Effector CD8-positive, alpha-beta T cell (primary cell): ENCODE results near the gene IQSEC3.

Experiments used
- DNase-seq: peaks from one replicate; lab custom pipeline; 2025; lab: John Stamatoyannopoulos, UW

Gene IQSEC3

DNA sequence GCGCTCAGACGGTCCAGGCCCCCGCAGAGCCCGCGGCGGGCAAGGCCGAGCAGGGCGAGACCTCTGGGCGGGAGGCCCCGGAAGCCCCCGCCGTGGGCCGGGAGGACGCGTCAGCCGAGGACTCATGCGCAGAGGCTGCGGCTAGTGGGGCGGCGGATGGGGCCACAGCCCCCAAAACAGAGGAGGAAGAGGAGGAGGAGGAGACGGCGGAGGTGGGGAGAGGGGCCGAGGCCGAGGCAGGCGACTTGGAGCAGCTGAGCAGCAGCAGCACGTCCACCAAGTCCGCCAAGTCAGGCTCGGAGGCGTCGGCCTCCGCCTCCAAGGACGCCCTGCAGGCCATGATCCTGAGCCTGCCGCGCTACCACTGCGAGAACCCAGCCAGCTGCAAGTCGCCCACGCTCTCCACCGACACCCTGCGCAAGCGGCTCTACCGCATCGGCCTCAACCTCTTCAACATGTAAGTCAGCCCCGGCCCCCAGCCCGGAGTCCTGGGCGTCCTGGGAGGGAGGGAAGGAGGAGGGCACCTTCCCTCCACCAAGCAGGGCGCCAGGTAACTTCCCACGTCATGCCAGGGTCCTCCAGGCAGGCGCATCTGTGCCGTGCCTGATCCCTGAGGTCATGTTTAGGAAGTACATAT lies 72.4 kb downstream of the IQSEC3 start:
- no peak for DNase-seq

DNA sequence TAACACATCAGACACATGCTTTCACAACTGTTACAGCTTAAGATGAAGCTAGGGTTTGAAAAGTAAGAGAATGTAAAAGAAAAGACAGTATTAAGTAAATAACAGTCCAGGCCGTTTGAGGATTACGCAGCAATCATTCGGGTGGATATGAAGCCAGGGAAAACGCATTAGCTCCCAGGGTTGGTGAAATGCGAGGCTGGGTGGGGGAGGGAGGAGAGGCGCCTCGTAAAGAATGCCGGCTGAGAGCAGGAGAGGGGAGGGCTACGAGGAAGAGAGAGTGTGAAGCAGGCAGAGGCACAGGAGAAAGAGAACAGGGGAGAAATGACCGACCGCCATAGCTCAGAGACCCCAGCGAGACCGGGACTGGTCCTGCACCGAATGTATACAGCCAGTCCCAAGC lies 73.0 kb downstream of the IQSEC3 start:
- DNase-seq = no peak

DNA sequence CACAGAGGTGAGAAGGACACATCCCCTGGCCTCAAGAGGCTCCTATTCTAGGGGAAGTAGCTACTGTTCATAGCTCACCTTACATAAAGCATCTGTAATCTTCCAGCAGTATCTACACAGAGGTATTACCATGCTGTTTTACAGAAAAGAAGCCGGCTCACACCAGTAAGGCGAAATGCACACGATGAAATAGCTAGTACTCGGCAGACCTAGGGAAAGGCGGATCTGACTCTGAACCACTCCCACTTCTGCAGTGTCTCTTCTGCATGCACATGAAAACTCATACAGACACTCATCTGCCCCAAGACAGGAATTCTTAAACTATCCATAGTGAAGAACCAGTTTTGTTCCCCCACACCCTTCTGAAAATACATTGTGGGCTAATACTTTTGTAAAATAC lies 73.6 kb downstream of the IQSEC3 start:
- DNase-seq = no peak

DNA sequence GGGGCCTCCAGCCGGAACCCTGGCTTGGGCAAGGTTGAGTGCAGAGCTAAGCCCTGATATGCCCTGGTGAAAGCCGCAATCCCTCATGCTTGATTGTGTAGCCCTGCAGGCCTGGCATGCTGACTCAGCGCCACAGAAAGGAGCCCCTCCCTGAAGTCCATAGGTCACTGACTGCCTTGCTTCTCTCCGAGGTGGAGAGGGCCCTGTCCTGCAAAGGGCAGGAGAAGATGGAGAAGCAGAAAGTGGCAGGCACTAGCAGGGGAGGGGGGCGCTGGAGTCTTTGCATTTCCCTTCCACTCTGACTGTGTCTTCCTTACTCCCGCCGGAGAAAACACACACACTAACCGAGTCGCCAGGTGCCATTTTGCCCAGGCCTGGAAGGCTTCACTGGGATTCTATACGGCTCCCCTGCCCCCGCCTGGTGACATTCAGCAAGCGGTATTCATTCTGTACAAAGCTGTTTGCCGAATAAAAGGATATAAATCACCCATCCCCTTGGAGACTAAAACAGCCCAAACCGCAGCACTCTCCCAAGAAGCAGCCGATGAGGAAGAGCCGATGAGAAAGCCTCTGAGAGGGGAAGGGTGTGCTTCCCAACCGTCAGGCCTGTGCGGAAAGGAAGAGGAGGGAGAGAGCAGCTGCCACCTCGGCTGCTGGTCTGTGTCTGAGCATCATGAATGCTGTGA lies 77.5 kb downstream of the IQSEC3 start:
- no peak for DNase-seq

DNA sequence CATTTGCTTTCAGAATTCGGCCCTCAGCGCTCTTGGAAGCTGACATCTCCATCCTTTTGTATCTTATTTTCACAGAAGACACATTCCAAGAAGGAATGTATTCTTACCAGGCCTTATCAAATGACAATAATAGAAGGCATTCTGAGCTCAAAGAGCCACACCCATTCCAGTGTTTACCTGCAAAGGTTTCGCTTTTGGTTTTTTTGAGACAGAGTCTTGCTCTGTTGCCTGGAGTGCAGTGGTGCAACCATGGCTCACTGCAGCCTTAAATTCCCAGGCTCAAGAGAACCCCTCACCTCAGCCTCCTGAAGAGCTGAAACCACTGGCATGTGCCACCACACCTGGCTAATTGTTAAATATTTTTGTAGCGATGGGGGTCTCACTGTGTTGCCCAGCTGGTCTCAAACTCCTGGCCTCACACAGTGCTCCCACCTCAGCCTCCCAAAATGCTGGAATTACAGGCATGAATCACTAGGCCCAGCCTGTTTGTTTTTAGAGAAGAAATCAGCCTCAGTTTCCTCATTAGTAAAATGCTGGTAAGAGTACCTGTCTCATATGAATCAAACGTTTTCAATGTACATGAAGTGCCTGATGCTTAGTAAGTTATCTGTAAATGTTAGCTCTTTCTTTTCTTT lies 78.2 kb downstream of the IQSEC3 start:
- DNase-seq = no peak

DNA sequence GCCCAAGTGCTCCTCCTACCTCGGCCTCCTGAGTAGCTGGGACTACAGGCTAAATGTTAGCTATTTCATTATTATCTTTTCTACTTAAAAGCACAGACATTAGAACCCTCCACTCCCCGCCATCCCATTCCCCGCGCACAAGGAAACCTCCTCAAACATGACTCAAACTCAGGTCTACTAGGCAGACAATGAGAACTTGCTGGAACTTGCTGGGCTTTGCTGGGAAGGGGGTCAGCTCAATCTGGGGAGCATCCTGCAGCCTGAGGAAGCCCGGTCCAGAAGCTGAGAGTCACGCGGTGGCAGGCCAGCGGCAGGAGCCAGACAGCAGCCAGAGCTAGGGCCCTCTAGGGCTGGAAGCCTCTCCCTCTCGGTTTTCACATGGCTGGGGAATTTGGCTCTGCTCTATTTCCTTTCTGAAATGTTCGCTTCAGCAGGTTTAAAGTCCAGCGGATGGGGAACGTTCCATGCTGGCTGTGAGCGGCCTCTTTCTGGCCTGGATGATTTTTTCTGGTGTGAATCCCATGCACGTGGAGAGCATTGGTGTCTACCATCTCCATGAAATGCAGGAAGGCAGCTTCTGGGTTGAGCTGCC lies 78.9 kb downstream of the IQSEC3 start:
- no peak for DNase-seq

DNA sequence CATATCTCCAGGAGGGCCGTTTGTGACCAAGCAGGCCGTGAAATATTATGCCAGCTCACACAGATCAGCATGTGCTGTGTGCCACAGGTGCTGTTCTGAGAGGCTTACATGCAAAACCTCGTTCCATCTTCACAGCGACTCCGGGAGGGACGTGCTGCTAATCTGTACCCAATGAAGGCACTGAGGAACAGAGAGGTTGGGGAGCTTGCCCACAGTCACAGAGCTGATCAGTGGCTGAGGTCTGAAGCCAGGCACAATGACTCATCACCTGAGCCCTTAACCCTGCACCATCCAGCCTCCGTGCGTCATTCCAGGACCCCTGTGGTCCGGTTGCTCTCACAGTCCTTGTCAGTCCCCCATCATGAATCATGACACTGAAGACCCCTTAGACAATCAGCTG lies 80.7 kb downstream of the IQSEC3 start:
- DNase-seq = no peak

DNA sequence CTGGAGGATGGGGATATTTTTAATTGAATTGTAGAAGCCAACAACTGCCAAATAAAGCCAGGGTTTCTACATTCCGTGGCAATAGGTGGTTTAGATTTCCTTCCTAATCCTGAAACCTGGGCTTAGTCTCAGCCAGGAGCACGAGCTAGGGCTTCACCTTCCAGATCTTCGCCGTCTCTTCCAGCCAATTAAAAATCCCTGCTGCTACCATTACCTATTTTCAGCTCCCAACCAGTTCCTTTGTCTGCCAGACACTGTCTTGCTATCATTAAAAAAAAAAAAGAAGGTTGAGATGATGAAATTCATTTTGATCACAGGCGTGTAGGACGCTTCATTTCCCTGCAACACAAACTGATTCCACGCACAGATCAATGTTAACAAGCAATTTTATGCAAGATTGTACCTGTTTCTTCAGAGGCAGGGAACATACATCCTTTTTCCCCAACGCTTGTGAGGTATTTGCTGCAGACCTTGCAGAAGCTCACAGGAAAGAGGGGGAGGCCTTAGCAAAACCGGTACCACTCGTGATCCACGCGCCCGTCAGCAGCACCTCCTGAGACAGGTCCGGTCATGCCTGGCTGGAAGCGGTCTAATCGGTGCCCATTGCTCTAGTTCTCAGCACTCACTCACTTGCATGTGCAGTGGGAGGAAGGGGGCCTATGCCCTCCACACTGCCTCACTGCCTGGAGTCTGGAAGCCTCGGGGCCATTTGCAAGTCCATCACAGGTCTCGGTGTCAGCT lies 82.3 kb downstream of the IQSEC3 start:
- no peak for DNase-seq

DNA sequence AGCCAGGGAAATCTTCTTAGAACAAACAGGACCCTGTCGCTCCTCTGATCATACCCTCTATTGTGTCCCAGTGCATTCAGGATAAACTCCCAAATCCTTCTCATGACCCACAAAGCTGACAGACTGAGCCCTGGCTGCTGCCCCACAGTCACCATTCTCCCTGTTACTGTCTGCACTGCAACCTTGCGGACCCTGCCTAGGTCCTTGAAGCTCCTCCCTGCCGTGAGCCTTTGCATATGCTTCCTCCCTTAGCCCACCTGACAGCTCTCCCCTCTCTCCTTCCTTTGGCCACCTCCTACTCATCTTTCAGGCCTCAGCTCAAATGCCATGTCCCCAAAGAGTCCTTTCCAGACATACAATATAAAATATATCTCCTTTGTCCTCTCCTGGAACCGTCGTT lies 85.0 kb downstream of the IQSEC3 start:
- no peak for DNase-seq

DNA sequence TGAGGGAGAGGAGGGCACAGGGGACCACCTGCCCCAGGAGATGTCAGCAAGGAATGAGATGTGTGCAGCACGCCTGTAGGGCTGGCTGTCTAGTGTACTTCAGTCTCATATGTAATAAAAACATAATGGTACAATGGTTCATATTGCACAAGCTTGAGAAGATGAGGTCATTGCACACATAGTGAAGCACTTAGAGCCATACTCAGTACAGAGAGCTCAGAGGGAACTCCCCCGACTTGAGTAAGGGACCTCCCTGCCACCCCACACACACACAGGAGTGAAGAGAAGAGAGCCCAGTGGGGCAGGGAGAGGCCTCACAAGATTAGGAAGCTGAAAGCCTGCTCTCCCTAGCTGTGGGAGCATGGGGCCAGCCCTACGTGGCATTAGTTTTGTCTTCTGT lies 85.9 kb downstream of the IQSEC3 start:
- no peak for DNase-seq

DNA sequence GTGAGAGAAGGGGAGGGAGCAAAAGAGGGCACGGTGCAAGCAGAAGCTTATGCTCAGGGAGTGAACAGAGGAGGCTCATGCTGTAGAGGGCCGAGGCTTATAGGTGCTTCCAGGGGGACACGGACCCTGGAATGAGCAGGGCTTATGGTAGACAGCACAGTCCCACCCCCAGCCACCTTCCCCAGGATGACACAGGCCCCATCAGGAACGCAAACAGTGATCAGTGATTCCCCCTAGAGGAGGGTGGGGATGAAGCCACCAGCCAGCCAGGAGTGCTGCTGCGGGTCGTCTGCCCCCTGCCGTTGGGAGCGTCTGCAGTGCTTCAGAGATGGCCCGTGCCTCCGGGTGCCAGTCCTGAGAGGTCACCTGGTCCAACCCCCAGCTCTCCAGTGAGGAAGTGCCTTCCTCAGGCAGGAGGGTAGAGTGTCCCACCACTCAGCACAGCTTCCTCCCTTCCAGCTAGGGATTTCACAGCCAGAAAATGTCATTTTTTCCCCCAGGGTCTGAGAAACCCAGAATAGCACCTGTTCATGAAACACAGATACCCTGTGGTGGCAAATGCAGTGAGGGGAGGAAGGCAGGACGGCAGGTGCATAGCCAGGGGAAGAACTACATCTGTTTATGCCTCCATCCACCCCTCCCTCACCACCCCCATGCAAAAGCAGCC lies 86.6 kb downstream of the IQSEC3 start:
- no peak for DNase-seq

DNA sequence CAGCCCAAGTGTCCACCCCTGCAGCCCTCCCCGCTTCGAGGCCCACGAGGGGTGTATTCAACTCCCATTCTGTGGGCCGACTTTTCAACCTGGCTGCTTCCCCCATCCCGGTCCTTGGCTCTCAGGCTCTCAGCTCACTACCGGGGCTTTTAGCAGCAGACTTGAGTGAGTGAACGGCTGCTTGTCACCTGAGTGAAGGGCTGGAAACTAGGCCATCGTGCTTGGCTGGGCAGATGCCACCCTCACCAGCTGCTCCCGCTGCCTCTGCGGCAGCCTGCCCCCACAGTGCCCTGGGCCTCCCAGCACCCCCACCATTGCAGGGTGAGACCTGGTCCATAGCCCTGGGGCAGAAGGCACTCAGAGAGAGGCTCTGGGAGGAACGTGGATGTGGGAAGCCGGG lies 87.5 kb downstream of the IQSEC3 start:
- no peak for DNase-seq

DNA sequence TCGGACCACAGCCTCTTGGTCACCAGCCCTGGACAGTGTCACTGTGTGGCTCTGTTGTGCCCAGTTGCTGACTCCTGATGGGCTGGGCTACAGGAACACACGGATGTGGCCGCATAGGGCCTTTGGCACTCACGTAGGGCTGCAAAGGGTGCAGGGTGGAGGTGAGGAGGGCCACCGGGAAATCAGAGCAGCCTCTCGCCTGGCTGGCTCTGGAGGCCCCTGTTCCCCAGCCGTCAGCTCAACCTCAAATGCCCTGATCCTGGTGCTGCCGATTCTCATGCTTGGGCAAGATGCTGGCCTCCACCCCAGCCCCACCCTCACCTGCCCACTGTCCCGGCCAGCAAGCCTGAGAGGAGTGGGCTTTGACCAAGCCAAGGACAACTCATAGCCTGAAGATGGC lies 88.4 kb downstream of the IQSEC3 start:
- no peak for DNase-seq

DNA sequence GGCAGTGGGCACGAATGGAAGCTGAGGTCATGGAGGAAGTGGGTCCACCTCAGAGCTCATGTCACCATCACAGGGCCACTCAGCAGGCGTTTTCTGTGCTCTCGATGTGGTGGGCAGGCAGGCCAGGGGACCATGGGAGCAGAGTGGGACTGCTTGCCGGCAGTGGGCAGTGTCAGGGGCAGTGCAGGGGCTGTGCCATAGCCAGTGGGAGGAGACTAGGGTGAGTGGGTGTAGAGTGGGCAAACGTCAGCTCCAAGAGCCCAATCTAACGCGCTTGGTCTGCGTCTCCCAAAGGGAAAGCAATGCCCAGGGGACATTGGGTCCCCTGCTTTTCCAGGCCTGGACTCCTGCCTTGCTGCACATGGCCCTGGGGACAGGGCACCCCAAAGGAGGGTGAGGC lies 89.1 kb downstream of the IQSEC3 start:
- no peak for DNase-seq

DNA sequence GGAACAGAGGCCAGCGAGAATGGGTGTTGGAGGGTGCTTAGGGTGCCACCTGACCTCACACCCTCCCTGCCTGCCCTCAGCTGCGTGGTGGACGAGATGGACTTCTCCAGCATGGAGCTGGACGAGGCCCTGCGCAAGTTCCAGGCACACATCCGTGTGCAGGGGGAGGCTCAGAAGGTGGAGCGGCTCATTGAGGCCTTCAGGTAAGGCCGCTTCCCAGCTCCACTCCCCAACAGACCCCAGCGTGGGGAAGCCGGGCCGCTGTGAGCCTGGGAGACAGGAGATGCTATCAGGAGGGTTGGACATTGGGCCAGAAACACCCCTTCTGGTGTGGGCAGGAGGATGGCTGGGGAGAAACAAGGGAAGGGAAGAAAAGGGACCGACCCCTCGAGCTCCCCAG lies 90.4 kb downstream of the IQSEC3 start:
- no peak for DNase-seq

DNA sequence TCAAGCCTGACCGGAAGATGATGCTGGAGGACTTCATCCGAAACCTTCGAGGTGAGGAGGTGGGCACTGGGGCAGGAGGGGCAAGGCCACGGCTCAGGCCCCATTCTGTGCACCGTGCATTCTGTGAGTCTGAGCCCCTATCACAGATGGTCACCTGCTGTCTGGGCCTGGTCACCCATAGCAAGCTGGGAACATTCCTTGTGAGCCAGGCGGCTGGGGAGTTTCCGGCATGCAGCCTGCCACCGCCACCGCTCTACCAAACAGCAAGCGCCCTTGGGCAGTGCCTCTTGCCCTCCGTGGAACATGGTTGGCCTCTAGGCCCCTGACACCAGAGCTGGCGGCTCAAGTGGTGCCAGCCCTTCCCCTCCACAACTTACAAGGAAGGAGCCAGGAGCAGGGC lies 91.1 kb downstream of the IQSEC3 start:
- DNase-seq = no peak

DNA sequence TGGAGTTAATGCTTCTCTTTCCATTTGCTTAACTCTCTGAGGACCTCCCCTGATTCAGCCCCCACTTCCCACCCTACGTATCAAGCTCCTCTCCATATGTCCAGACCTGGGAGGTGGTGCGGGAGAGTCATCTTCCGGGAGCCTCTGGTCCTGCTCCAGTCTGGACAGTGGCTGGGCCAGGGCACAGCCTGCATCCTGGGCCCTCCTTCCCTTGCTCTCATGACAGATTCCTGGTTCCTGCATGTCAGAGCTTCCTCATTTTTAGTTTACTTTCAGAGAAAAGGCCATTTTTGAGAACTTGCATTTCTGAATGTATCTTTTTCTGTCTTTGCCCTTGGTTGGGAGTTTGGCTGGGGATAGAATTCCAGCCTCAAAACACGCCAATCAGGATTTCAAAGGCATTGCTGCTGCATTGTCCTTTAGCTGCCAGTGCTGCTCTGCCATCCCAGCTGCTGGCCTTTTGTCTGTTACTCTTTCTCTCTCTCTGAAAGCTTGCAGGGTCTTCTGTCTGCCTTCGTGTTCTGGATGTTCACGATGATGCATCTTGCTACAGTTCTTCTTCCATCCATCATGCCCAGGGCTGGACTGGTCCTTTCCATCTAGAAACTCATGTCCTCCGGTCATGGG lies 92.7 kb downstream of the IQSEC3 start:
- DNase-seq = no peak

DNA sequence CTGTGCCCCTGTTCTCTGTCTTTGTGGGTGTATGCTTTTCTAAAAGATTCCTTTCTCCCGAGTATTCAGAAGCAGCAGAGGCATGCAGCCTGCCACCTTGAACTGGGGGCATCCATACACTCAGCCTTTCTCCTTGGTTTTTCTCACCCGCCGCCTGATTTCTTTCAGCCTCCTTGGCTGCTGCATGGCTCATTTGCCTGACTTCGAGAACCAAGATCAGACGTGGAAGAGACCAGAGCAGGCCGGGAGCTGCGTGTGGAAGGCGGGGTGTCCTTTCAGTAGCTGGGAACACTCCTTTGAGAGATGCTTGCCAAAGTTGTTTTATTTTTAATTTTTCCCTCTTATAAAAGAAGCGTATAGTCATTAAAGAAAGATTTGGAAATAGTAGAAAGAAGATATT lies 94.3 kb downstream of the IQSEC3 start:
- DNase-seq = no peak

DNA sequence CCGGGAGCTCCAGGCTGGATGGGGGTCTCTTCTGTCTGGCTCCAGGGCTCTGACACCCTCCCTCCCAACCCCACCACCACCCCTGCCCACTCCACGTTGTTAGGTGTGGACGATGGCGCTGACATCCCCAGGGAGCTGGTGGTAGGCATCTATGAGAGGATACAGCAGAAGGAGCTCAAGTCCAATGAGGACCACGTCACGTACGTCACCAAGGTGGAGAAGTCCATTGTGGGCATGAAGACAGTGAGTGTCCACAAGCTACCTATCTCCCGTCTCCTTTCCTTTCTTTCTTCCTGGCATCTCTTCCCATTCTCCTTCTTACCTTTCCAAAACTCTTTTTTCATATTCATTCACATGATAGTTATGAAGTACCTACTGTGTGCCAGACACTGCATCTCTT lies 95.3 kb downstream of the IQSEC3 start:
- DNase-seq = no peak

DNA sequence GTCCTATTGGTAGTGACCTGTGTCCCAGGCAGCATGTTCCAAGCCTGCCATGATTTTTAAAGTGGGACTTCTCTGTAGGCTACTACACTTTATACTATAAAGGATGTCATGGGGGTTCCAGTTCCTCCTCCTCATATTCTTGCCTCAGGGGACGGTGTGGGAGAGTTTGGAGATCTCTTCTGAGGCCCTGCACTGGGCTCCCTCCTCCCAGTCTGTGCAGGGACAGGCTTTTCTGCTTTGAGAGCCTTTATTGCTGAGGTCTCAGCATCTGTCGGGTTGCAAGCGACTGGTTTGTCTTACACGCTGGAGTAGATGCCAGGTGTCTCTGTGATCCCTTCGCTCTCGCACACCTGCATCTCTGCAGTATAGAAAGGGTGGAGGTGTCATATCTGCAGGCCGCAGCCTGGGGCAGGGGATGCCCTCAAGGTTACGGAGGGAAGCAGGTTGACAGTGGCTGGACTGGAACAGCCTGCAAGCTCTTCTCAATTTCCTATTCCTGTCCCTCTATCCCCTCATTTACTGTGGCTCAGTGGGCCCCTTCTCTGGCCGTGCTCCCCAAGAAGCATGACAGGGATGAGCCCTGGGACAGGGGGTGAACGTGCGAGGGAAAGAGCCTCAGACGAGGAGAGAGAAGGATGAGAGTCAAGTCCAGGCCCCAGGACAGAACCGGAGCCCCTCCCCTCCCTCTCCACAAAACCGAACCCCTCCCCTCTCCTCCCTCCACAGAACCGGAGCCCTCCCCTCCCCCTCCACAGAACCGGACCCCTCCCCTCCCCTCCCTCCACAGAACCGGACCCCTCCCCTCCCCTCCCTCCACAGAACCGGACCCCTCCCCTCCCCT lies 96.1 kb downstream of the IQSEC3 start:
- no peak for DNase-seq
